MM.1S (cell line): ENCODE measurements around the gene CLSTN1.

Experiments used
- DNase-seq: peaks from one replicate; pipeline ENCODE4 v3.0.0-alpha.2; 2015
- H2AFZ ChIP-seq: fragments of 300-600 bp; sonication (generic); 2 replicates; pipeline ENCODE4 v1.6.0; 2016; ENCODE audit warnings: antibody characterized with exemption, low read length
- H3F3A ChIP-seq: fragments of 300-600 bp; sonication (generic); 2 replicates; pipeline ENCODE4 v1.6.1; 2016; ENCODE audit warnings: mild to moderate bottlenecking, antibody characterized with exemption, low read length, moderate library complexity, mixed read lengths; ENCODE audit not compliant: insufficient read depth
- H3K27ac ChIP-seq: fragments of 300-600 bp; sonication (generic); 2 replicates; pipeline ENCODE4 v1.5.1; 2016; ENCODE audit warnings: mild to moderate bottlenecking, low read length
- H3K27me3 ChIP-seq: fragments of 300-600 bp; sonication (generic); replicated peaks from 2 replicates; pipeline ENCODE4 v1.6.0; 2016; ENCODE audit warnings: low read length; ENCODE audit not compliant: insufficient read depth
- H3K36me3 ChIP-seq: fragments of 300-600 bp; sonication (generic); replicated peaks from 2 replicates; pipeline ENCODE4 v1.6.1; 2016; ENCODE audit warnings: mild to moderate bottlenecking, low read length, mixed read lengths; ENCODE audit not compliant: insufficient read depth
- H3K4me1 ChIP-seq: fragments of 300-600 bp; sonication (generic); 2 replicates; pipeline ENCODE4 v1.6.1; 2016; ENCODE audit warnings: low read length, mixed read lengths
- H3K4me2 ChIP-seq: fragments of 300-600 bp; sonication (generic); 2 replicates; pipeline ENCODE4 v1.6.0; 2016; ENCODE audit warnings: low read depth, low read length
- H3K4me3 ChIP-seq: fragments of 300-600 bp; sonication (generic); 2 replicates; pipeline ENCODE4 v1.5.1; 2016; ENCODE audit warnings: low read length, mixed read lengths
- H3K79me2 ChIP-seq: fragments of 300-600 bp; sonication (generic); 2 replicates; pipeline ENCODE4 v1.6.1; 2016; ENCODE audit warnings: mixed run types, low read length, mixed read lengths
- H3K9ac ChIP-seq: fragments of 300-600 bp; sonication (generic); 2 replicates; pipeline ENCODE4 v1.6.1; 2016; ENCODE audit warnings: low read length, mixed read lengths
- H3K9me2 ChIP-seq: fragments of 300-600 bp; sonication (generic); replicated peaks from 2 replicates; pipeline ENCODE4 v1.6.1; 2016; ENCODE audit warnings: mild to moderate bottlenecking, low read length, mixed read lengths; ENCODE audit not compliant: insufficient read depth
- H3K9me3 ChIP-seq: fragments of 300-600 bp; sonication (generic); replicated peaks from 2 replicates; pipeline ENCODE4 v1.6.1; 2016; ENCODE audit warnings: mild to moderate bottlenecking, low read length, mixed read lengths; ENCODE audit not compliant: insufficient read depth
- H4K20me1 ChIP-seq: fragments of 300-600 bp; sonication (generic); 2 replicates; pipeline ENCODE4 v1.6.1; 2016; ENCODE audit warnings: mild to moderate bottlenecking, low read length, moderate library complexity, mixed read lengths; ENCODE audit not compliant: insufficient read depth
- CTCF ChIP-seq: fragments of 300-600 bp; sonication (generic); IDR thresholded peaks from 2 replicates; pipeline ENCODE4 v1.5.1; 2016; ENCODE audit warnings: antibody characterized with exemption, low read length, mixed read lengths
- EZH2 ChIP-seq: fragments of 300-600 bp; sonication (generic); optimal IDR thresholded peaks from 2 replicates; pipeline ENCODE3; 2017; ENCODE audit warnings: low read depth, mild to moderate bottlenecking, antibody characterized with exemption, low read length, mixed read lengths
- EZH2phosphoT487 ChIP-seq: fragments of 300-600 bp; sonication (generic); IDR thresholded peaks from 2 replicates; pipeline ENCODE4 v1.6.1; 2018; ENCODE audit warnings: antibody characterized with exemption, low read length

CLSTN1 gene

GRCh38 chr1:9825093-9826074 is 1.6 kb upstream of the CLSTN1 start:
- H3K9me3 ChIP-seq = no peaks in the 10 kb centered on the region
- peak overlapping the region; percentile 68 for H3K4me2 ChIP-seq
- no peaks in the 10 kb centered on the region for H3K27me3 ChIP-seq
- no peaks in the 10 kb centered on the region for H3K9me2 ChIP-seq
- H3K9ac ChIP-seq = no peak overlapping the region; the same call in 1 of the 2 replicates
- peak overlapping the region; percentile 92 for H2AFZ ChIP-seq
- H3K27ac ChIP-seq = 0 out of 2 replicates have a peak overlapping the region, but pooled peaks have one; percentile 7
- DNase-seq = no peak
- H3K79me2 ChIP-seq = peaks cover 29% of the 10 kb centered on the region
- peaks cover 30% of the 10 kb centered on the region for H3K4me1 ChIP-seq
- H4K20me1 ChIP-seq = 0 out of 2 replicates have a peak, but pooled peaks cover 4% of the 10 kb centered on the region
- H3K4me3 ChIP-seq = peak overlapping the region; percentile 35
- no peaks in the 10 kb centered on the region for H3K36me3 ChIP-seq
- TF ChIP-seq EZH2phosphoT487 = no peak
- TF ChIP-seq EZH2 = no peak
- no peak for TF ChIP-seq CTCF
- H3F3A ChIP-seq = peaks cover 24% of the 10 kb centered on the region

- Histone ChIP-seq H4K20me1 (0 out of 2 replicates have a peak, but pooled peaks cover 4% of the 10 kb centered on the region), H3K4me3 (peak overlapping the region; percentile 52; the same call in 1 of the 2 replicates), H2AFZ (peak overlapping the region; percentile 92; the same call in 1 of the 2 replicates), H3K4me2 (peak overlapping the region; percentile 68; the same call in 1 of the 2 replicates), H3K9ac (no peak overlapping the region), H3F3A (peaks cover 24% of the 10 kb centered on the region), H3K4me1 (peaks cover 30% of the 10 kb centered on the region), H3K36me3 (no peaks in the 10 kb centered on the region), H3K79me2 (peaks cover 35% of the 10 kb centered on the region), H3K27me3 (no peaks in the 10 kb centered on the region), H3K9me2 (no peaks in the 10 kb centered on the region), H3K27ac (no peak overlapping the region), H3K9me3 (no peaks in the 10 kb centered on the region)
- no peak for DNase-seq
- TF ChIP-seq EZH2phosphoT487 = no peak
- no peak for TF ChIP-seq CTCF
- no peak for TF ChIP-seq EZH2
Observed at GRCh38 chr1:9824702-9825089, 931 bp upstream of the CLSTN1 start.

GRCh38 chr1:9823693-9823942 is 147 bp downstream of the CLSTN1 start:
- no peak overlapping the region for H2AFZ ChIP-seq
- H4K20me1 ChIP-seq = 0 out of 2 replicates have a peak, but pooled peaks cover 4% of the 10 kb centered on the region
- H3K4me3 ChIP-seq = peak overlapping the region; percentile 94; the same call in 1 of the 2 replicates
- no peak overlapping the region for H3K4me2 ChIP-seq
- H3K36me3 ChIP-seq = no peaks in the 10 kb centered on the region
- no peaks in the 10 kb centered on the region for H3K27me3 ChIP-seq
- peak; percentile 15 for DNase-seq
- H3F3A ChIP-seq = peaks cover 24% of the 10 kb centered on the region
- peaks cover 45% of the 10 kb centered on the region for H3K79me2 ChIP-seq
- H3K9me2 ChIP-seq = no peaks in the 10 kb centered on the region
- no peak overlapping the region for H3K27ac ChIP-seq
- H3K9me3 ChIP-seq = no peaks in the 10 kb centered on the region
- no peak overlapping the region; the same call in 1 of the 2 replicates for H3K9ac ChIP-seq
- peaks cover 30% of the 10 kb centered on the region for H3K4me1 ChIP-seq
- no peak for TF ChIP-seq EZH2
